ENCODE data around the gene PPP1R12B.
"Not testable (repeated sequence)": the region's sequence is repeated elsewhere in the genome, so short reads cannot be mapped to it uniquely, and the experiment has no call there.

PPP1R12B gene

DNA sequence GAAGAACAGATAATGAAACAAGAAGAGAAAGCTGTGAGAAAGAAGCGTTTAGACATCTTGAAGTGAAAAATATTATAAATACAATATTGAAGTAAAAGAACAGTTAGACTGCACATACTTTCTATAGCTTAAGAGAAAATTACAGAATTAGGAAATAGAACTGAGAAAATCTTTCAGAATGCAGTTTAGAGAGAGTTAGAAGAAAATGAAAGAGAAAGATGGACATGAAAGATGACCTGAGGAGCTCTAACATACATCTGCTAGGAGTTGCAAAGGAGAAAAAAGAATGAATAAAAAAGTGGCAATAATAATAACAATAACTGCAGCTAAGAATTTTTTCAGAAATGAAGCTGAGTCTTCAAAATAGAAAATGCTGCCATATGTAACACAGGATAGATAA, 173.0 kb downstream of the PPP1R12B start:
- in situ Hi-C loops (cut with HindIII; ENCODE audit: low pct_ligation_motif_present, low sequenced_read_pairs); H3K36me3 ChIP-seq (replicated peaks); DNase-seq; H3K4me3 ChIP-seq (ENCODE audit: low read depth, low read length); H3K27me3 ChIP-seq (replicated peaks); H3K27ac ChIP-seq: not testable (repeated sequence)

DNA sequence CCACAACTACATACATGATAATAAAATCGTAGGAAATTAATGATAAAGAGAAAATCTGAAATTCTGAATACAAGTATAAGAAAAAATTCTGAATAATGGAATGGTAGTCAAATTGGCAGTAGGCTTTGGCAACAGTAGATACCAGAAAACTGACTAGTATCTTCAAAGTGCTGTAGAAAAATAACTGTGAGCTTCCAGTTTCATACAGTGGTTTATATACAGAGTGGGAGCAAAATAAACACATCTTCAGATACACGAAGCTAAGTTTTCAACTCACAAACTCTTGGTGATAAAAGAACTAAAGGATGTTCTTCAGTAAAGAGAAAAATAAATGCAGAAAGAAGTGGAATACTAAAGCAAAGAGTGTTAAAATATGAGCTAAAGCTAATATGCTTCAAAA, 173.4 kb downstream of the PPP1R12B start:
- no peak overlapping the region for H3K4me3 ChIP-seq (ENCODE audit: low read depth, low read length)
- DNase-seq: no peak
- H3K27me3 ChIP-seq (replicated peaks): no peaks in the 10 kb centered on the region
- TF ChIP-seq, protein P1, sequence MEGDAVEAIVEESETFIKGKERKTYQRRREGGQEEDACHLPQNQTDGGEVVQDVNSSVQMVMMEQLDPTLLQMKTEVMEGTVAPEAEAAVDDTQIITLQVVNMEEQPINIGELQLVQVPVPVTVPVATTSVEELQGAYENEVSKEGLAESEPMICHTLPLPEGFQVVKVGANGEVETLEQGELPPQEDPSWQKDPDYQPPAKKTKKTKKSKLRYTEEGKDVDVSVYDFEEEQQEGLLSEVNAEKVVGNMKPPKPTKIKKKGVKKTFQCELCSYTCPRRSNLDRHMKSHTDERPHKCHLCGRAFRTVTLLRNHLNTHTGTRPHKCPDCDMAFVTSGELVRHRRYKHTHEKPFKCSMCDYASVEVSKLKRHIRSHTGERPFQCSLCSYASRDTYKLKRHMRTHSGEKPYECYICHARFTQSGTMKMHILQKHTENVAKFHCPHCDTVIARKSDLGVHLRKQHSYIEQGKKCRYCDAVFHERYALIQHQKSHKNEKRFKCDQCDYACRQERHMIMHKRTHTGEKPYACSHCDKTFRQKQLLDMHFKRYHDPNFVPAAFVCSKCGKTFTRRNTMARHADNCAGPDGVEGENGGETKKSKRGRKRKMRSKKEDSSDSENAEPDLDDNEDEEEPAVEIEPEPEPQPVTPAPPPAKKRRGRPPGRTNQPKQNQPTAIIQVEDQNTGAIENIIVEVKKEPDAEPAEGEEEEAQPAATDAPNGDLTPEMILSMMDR (IDR thresholded peaks at IDR 0.05; ENCODE audit: low read depth, low read length, missing control alignments): no peak
- in situ Hi-C loops (cut with HindIII; ENCODE audit: low pct_ligation_motif_present, low sequenced_read_pairs): no loop called here
- H3K27ac ChIP-seq: no peak overlapping the region
- H3K36me3 ChIP-seq (replicated peaks): no peaks in the 10 kb centered on the region

DNA sequence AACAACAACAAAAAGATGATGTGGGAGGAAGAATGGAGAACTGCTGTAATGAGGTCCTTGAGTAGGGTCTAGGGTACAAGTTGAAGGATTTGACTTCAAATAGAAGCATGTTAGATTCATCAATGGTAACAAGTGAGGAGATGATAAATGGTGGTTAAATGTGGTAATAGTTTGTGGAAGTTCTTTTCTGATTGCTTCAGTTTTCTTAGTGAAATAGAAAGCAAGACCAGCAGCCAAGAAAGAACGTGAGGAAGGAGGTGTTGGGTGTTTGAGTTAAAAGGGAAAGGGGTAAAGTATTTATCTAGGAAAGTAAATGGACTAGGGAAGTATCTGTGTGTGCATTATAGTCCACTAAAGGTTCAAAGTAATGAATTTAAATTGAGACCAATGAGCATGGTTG, 177.6 kb downstream of the PPP1R12B start:
- H3K27ac ChIP-seq; H3K27me3 ChIP-seq (replicated peaks); in situ Hi-C loops (cut with HindIII; ENCODE audit: low pct_ligation_motif_present, low sequenced_read_pairs); H3K4me3 ChIP-seq (ENCODE audit: low read depth, low read length); H3K36me3 ChIP-seq (replicated peaks); DNase-seq: not testable (repeated sequence)

DNA sequence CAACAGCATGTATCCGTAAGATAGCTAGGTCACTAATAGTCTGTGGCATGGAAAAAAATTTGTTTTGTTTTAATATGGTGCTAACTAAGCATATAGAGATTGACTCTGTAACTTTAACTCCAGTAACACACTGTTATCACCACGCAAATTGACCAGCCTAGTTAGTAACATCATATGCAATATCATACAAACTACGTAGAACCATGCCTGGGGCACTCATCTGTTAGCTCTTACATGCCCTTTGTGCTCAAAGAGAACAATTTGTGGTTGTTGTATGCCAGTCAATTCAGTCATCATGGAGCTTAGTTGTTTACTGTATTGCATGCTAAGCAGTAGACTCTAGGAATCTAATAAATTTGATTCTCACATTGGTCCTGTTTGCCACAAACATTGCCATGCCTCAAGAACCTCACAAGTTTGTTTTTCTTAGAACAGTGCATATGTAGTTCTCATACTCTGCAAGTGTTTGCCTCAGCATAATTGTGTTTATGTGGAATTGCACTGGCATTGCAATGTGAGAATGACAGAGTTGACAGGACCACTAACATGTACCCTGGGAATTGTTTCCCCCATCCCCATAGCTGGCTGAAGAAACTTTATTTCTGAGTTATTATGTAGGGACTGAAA, 179.7 kb downstream of the PPP1R12B start:
- H3K36me3 ChIP-seq (replicated peaks); DNase-seq; H3K27ac ChIP-seq; H3K4me3 ChIP-seq (ENCODE audit: low read depth, low read length); H3K27me3 ChIP-seq (replicated peaks); in situ Hi-C loops (cut with HindIII; ENCODE audit: low pct_ligation_motif_present, low sequenced_read_pairs): not testable (repeated sequence)

DNA sequence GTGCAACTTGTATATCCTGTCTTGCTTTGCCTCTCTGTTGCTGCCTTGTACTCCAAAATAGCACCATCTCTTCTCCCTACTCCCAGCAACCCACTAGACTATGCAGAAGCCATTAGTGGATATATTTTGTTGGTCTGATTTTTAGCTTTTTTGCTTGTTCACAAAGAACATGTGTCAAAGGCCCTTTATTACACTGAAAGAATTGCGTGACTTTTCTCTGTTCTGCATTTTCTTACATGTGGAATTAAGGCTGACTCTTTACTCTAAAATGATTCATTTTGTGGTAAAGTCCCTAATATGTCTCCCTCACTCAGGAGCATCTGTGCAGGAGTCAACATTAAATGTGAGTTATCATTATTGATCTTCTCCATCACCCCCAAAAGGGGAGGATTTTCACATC, 182.2 kb downstream of the PPP1R12B start:
- H3K36me3 ChIP-seq (replicated peaks); H3K27ac ChIP-seq; H3K27me3 ChIP-seq (replicated peaks); H3K4me3 ChIP-seq (ENCODE audit: low read depth, low read length); in situ Hi-C loops (cut with HindIII; ENCODE audit: low pct_ligation_motif_present, low sequenced_read_pairs); DNase-seq: not testable (repeated sequence)

GRCh38 chr1:202531472-202531811, 182.9 kb downstream of the PPP1R12B start:
- Histone ChIP-seq H3K36me3 (replicated peaks) (no peaks in the 10 kb centered on the region), H3K27me3 (replicated peaks) (no peaks in the 10 kb centered on the region), H3K4me3 (ENCODE audit: low read depth, low read length) (no peak overlapping the region), H3K27ac (no peak overlapping the region)
- TF ChIP-seq, protein P1 (IDR thresholded peaks at IDR 0.05; ENCODE audit: low read depth, low read length, missing control alignments): no peak
- no peak for DNase-seq
- in situ Hi-C loops (cut with HindIII; ENCODE audit: low pct_ligation_motif_present, low sequenced_read_pairs): no loop called here

GRCh38 chr1:202531812-202532616, 183.5 kb downstream of the PPP1R12B start:
- H3K27ac ChIP-seq; H3K27me3 ChIP-seq (replicated peaks); in situ Hi-C loops (cut with HindIII; ENCODE audit: low pct_ligation_motif_present, low sequenced_read_pairs); H3K4me3 ChIP-seq (ENCODE audit: low read depth, low read length); H3K36me3 ChIP-seq (replicated peaks): not testable (repeated sequence)
- peak; percentile 37 for DNase-seq

- H3K4me3 ChIP-seq (ENCODE audit: low read depth, low read length): peak overlapping the region; percentile 37
- peak; percentile 54 for DNase-seq
- H3K27ac ChIP-seq: not testable (repeated sequence)
Observed at GRCh38 chr1:202539166-202539574, 190.7 kb downstream of the PPP1R12B start.

GRCh38 chr1:202539583-202539982, 191.1 kb downstream of the PPP1R12B start:
- H3K36me3 ChIP-seq (replicated peaks); in situ Hi-C loops (cut with HindIII; ENCODE audit: low pct_ligation_motif_present, low sequenced_read_pairs); H3K27me3 ChIP-seq (replicated peaks); H3K27ac ChIP-seq; DNase-seq: not testable (repeated sequence)
- H3K4me3 ChIP-seq (ENCODE audit: low read depth, low read length): peak overlapping the region; percentile 37

More at GRCh38 chr1:202539166-202539574, 190.7 kb downstream of the PPP1R12B start:
- in situ Hi-C loops (cut with HindIII; ENCODE audit: low pct_ligation_motif_present, low sequenced_read_pairs); H3K36me3 ChIP-seq (replicated peaks); H3K27me3 ChIP-seq (replicated peaks): not testable (repeated sequence)
